Spleen (tissue), 11 donors: ENCODE results near the gene ASCC3. TPM values are rescaled to one million over a fixed set of nuclear protein-coding genes. Genes with fewer than 3 reads are reported as not detected.

Experiments
- DNase-seq: peaks from one replicate; pipeline ENCODE4 v3.0.0-alpha.2; 2020
- H3K27ac ChIP-seq, 8 donors: fragments of 200-600 bp; sonication (generic) in 7 of 8; 1 replicate in 4 of 8; 2 replicates in 4 of 8; pipeline versions ENCODE4 v1.5.0 to v1.8.0; 2016 to 2021; ENCODE audit warnings: inconsistent platforms in 4 of 8, mild to moderate bottlenecking in 4 of 8, moderate library complexity in 1 of 8
- H3K27me3 ChIP-seq, 7 donors: fragments of 200-600 bp; sonication (generic) in 6 of 7; replicated peaks in 1 of 7; 1 replicate in 4 of 7; 2 replicates in 3 of 7; pipeline versions ENCODE4 v1.5.0 to v1.8.0; 2016 to 2021; ENCODE audit warnings: inconsistent platforms in 3 of 7, mild to moderate bottlenecking in 1 of 7
- H3K36me3 ChIP-seq, 6 donors: fragments of 200-600 bp; sonication (generic) in 5 of 6; 1 replicate in 4 of 6; 2 replicates in 2 of 6; pipeline versions ENCODE4 v1.5.0 to v1.8.0; 2016 to 2021; ENCODE audit warnings: inconsistent platforms in 2 of 6
- H3K4me1 ChIP-seq, 6 donors: fragments of 200-600 bp; sonication (generic) in 5 of 6; 1 replicate in 3 of 6; 2 replicates in 3 of 6; pipeline versions ENCODE4 v1.5.0 to v1.8.0; 2016 to 2021; ENCODE audit warnings: inconsistent platforms in 3 of 6
- H3K4me3 ChIP-seq, 8 donors: fragments of 200-600 bp; sonication (generic) in 7 of 8; 1 replicate in 4 of 8; 2 replicates in 4 of 8; pipeline versions ENCODE4 v1.5.0 to v1.8.0; 2016 to 2021; ENCODE audit warnings: inconsistent platforms in 4 of 8, mild to moderate bottlenecking in 4 of 8, moderate library complexity in 2 of 8
- H3K9me3 ChIP-seq, 8 donors: fragments of 200-600 bp; sonication (generic) in 7 of 8; 1 replicate in 4 of 8; 2 replicates in 4 of 8; pipeline versions ENCODE4 v1.5.0 to v1.8.0; 2016 to 2021; ENCODE audit warnings: inconsistent platforms in 4 of 8
- CTCF ChIP-seq, 11 experiments: fragments of 200-600 bp in 7 of 11; fragments of 450-650 bp in 4 of 11; sonication (generic) in 4 of 11; IDR thresholded peaks in 8 of 11; conservative IDR thresholded peaks in 3 of 11; 1 replicate in 7 of 11; 2 replicates in 4 of 11; pipeline versions ENCODE4 v1.4.0 to v1.8.0; 2016 to 2021; ENCODE audit warnings: antibody characterized with exemption in 11 of 11, inconsistent platforms in 4 of 11, mild to moderate bottlenecking in 1 of 11
- POLR2A ChIP-seq, 3 donors: fragments of 450-650 bp; IDR thresholded peaks; one replicate each; pipeline ENCODE4 v1.5.1; 2017; ENCODE audit warnings: antibody characterized with exemption in 3 of 3, mild to moderate bottlenecking in 1 of 3
- POLR2AphosphoS5 ChIP-seq, 3 donors: sonication (generic); formaldehyde crosslinking; IDR thresholded peaks; one replicate each; pipeline ENCODE4 v1.5.1; 2017; ENCODE audit warnings: antibody characterized with exemption in 3 of 3
- WGBS, 5 donors: extraction: QIAGEN DNeasy Blood & Tissue Kit in 3 of 5; methylation state at CpG; one replicate each; pipeline versions ENCODE4 v1.1.5 to v1.1.7; 2013 to 2018; 5-methylcytosine and 5-hydroxymethylcytosine counted together
- intact Hi-C: fragments of 100-400 bp; cut with DNase I; formaldehyde crosslinking; loops from one replicate; pipeline ENCODE4 v1.15.0; 2023; ENCODE audit warnings: low total_unique reads
- polyA plus RNA-seq, 3 donors: library from polyadenylated mRNA; stranded (reverse); fragments of 200-250 nt; gene quantifications; one replicate each; pipeline ENCODE4 v1.2.1, GENCODE V29; 2013
- total RNA-seq, 7 donors: library from RNA; depleted of rRNA in 3 of 7; stranded (reverse); fragments of >200 nt in 3 of 7; fragmentation: NEBNext Ultra II Directional in 4 of 7; extraction: Animal tissue kit (Norgen Biotek cat#: 25700) in 4 of 7; gene quantifications; one replicate each; pipeline versions ENCODE4 v1.1.0 to v1.2.1, GENCODE V29; 2016 to 2021
- donor health status: healthy with polysubstance abuse.
- donor health status: DM: no; HTN: no; CAD: no; lungs with moderate emphysema.
- donor health status: DM: no; HTN: no; CAD: no.
- donor health status: Bipolar disorder and iron deficiency.
- donor health status: healthy.
- donor health status: DM: no; HTN: no; CAD: no.
- donor health status: DM: yes; HTN: yes; CAD: no.

The ASCC3 gene
- total and polyA plus RNA-seq, 10 donors, result 7.9 to 52.4 (median 40.8) TPM

DNA sequence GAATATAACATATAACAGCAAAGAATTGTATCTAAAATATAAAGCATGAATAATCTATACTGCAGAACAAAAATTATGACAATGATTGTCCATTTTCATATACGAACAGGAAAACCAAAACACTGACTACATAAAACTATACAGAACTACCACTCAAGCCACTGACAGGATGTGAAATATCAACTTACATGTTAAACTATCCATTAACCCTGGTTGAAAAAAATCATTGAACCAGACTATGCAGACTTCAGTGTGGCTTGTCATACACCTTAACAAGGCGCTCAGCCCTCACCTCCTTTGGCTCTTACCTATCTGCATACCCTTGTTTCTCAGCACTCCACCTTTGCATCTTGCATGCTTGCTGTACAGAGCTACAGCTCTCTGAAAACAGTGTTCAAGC, 34.9 kb downstream of the ASCC3 start:
- no peak for TF ChIP-seq POLR2AphosphoS5 (IDR thresholded peaks at IDR 0.05)

GRCh38 chr6:100845676-100846075, 35.5 kb downstream of the ASCC3 start:
- DNase-seq, result no peak
- H3K36me3 ChIP-seq, result peaks cover 0 to 18% (median 6%) of the 10 kb centered on the region in 6 donors
- intact Hi-C loops, result no loop called here
- H3K27me3 ChIP-seq, result no peaks in the 10 kb centered on the region
- 81 to 89% (median 82%) methylated on average over 1 of the region's 1 CpG for WGBS, 5 donors
- no peaks in the 10 kb centered on the region for H3K9me3 ChIP-seq
- TF ChIP-seq CTCF (IDR thresholded peaks at IDR 0.05 in 8 of 11, conservative IDR thresholded peaks at IDR 0.05 in 3 of 11) (no peak), POLR2A (IDR thresholded peaks at IDR 0.05) (no peak), POLR2AphosphoS5 (IDR thresholded peaks at IDR 0.05) (no peak)
- H3K4me3 ChIP-seq, result no peak overlapping the region
- H3K27ac ChIP-seq, result no peak overlapping the region
- peaks cover 0 to 16% (median 6%) of the 10 kb centered on the region in 6 donors for H3K4me1 ChIP-seq

More for the DNA sequence above, 34.9 kb downstream of the ASCC3 start:
- Histone ChIP-seq H3K27me3 (no peaks in the 10 kb centered on the region), H3K4me3 (no peak overlapping the region), H3K4me1 (peaks cover 0 to 16% (median 6%) of the 10 kb centered on the region in 6 donors), H3K9me3 (no peaks in the 10 kb centered on the region), H3K27ac (no peak overlapping the region), H3K36me3 (peaks cover 0 to 18% (median 6%) of the 10 kb centered on the region in 6 donors)
- intact Hi-C loops, result no loop called here
- no peak for DNase-seq
- 32 to 85% (median 76%) methylated on average over 2 of the region's 2 CpGs for WGBS, 5 donors

DNA sequence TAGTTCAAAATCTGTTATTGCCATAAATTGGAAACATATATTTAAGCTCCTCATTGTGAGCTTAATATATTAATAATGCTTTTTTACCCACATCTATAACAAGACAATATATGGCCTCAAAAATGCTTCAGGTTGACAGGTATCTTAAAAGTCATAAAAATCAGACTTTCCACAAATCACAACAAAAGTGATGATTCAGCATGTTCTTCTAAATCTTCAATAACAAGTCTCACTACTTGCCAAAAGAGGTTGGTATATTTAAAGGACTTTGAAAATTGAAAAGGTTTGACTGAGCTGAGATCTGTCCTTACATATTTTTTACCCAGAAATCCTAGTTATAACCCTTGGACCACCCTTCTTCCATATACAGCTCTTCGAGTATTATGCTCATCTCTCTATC, 41.7 kb downstream of the ASCC3 start:
- no peak for DNase-seq
- Histone ChIP-seq H3K4me3 (no peak overlapping the region), H3K4me1 (peaks cover 0 to 4% (median 0%) of the 10 kb centered on the region in 6 donors), H3K36me3 (peaks cover 0 to 17% (median 0%) of the 10 kb centered on the region in 6 donors), H3K27me3 (no peaks in the 10 kb centered on the region), H3K27ac (no peak overlapping the region), H3K9me3 (no peaks in the 10 kb centered on the region)
- intact Hi-C loops, result no loop called here
- TF ChIP-seq POLR2AphosphoS5 (IDR thresholded peaks at IDR 0.05), result no peak
- no peak for TF ChIP-seq POLR2A (IDR thresholded peaks at IDR 0.05)
- TF ChIP-seq CTCF (IDR thresholded peaks at IDR 0.05 in 8 of 11, conservative IDR thresholded peaks at IDR 0.05 in 3 of 11), result no peak
- 92 to 100% (median 97%) methylated on average over 1 of the region's 1 CpG for WGBS, 5 donors

- intact Hi-C loops, result no loop called here
- H3K9me3 ChIP-seq, result no peaks in the 10 kb centered on the region
- H3K4me3 ChIP-seq, result no peak overlapping the region
- no peak overlapping the region for H3K27ac ChIP-seq
- no peaks in the 10 kb centered on the region for H3K27me3 ChIP-seq
- H3K4me1 ChIP-seq, result no peaks in the 10 kb centered on the region
- DNase-seq, result no peak
- TF ChIP-seq POLR2AphosphoS5 (IDR thresholded peaks at IDR 0.05) (no peak), CTCF (IDR thresholded peaks at IDR 0.05 in 8 of 11, conservative IDR thresholded peaks at IDR 0.05 in 3 of 11) (no peak), POLR2A (IDR thresholded peaks at IDR 0.05) (no peak)
- H3K36me3 ChIP-seq, result peaks cover 0 to 17% (median 0%) of the 10 kb centered on the region in 6 donors
Measured at GRCh38 chr6:100838011-100838410, 43.1 kb downstream of the ASCC3 start.
